ENCODE measurements around the gene WDR6. TPM values are rescaled to one million over a fixed set of nuclear protein-coding genes. Genes with fewer than 3 reads are reported as not detected.

The WDR6 gene
- total RNA-seq, 2 experiments from 2014 or later: 101 to 128 TPM

GRCh38 chr3:49028298-49028672 is 21.1 kb downstream of the WDR6 start:
- TF ChIP-seq EZH2phosphoT487 (IDR thresholded peaks at IDR 0.05; ENCODE audit: borderline replicate concordance, low read depth, low read length) (no peak), CTCF (conservative IDR thresholded peaks at IDR 0.05; ENCODE audit: low read length) (no peak)
- intact Hi-C loops (cut with micrococcal nuclease; ENCODE audit: unreplicated experiment): loop anchor here (5.0 kb wide), 1 partner anchor 129 kb away; no protein-coding TSS in a partner anchor
- peaks cover 57% of the 10 kb centered on the region for H3K4me1 ChIP-seq (ENCODE audit: insufficient read depth, low read length, poor library complexity, severe bottlenecking)
- no peak for DNase-seq (ENCODE audit: low spot score)
- no TSS peak for BruUV-seq (replicated peaks)
- peak overlapping the region; percentile 91 for H3K4me2 ChIP-seq (ENCODE audit: low read length)
- 0 out of 2 replicates have a peak, but pooled peaks cover under 1% of the 10 kb centered on the region for H4K20me1 ChIP-seq (ENCODE audit: insufficient read depth, low read length)
- no peaks in the 10 kb centered on the region for H3K9me2 ChIP-seq (ENCODE audit: insufficient read depth, low read length)
- H3K36me3 ChIP-seq (ENCODE audit: insufficient read depth, low read length): peaks cover 88% of the 10 kb centered on the region
- peak overlapping the region; percentile 80 for H3K4me3 ChIP-seq (ENCODE audit: low read depth, low read length, poor library complexity, severe bottlenecking)
- H2AFZ ChIP-seq (ENCODE audit: low read length): no peak overlapping the region
- ChIA-PET POLR2A (no interaction called here), CTCF (ENCODE audit: unreplicated experiment) (interaction anchor here (0.6 to 0.9 kb wide), 2 partner anchors 21 to 555 kb away, joined by 3 to 5 read pairs; partner anchors contain the start of gene WDR6)
- H3K79me2 ChIP-seq (ENCODE audit: insufficient read depth, low read depth, low read length): peaks cover 30% of the 10 kb centered on the region
- H3K9me3 ChIP-seq (ENCODE audit: low read length): no peaks in the 10 kb centered on the region
- peak overlapping the region; percentile 58 for H3K27ac ChIP-seq (ENCODE audit: low read depth, low read length, poor library complexity, severe bottlenecking)

- peak within 1 kb of the TSS; percentile 58 for H3K27ac ChIP-seq (ENCODE audit: low read depth, low read length, poor library complexity, severe bottlenecking)
- no peak within 1 kb of the TSS for H2AFZ ChIP-seq (ENCODE audit: low read length)
- BruUV-seq (replicated peaks): TSS peak; percentile 64
- peaks cover 24% of the 10 kb centered on the region for H3K79me2 ChIP-seq (ENCODE audit: insufficient read depth, low read depth, low read length)
- peaks cover 51% of the 10 kb centered on the region for H3K4me1 ChIP-seq (ENCODE audit: insufficient read depth, low read length, poor library complexity, severe bottlenecking)
- no peaks in the 10 kb centered on the region for H3K9me2 ChIP-seq (ENCODE audit: insufficient read depth, low read length)
- intact Hi-C loops (cut with micrococcal nuclease; ENCODE audit: unreplicated experiment): loop anchor here (5.0 kb wide), 1 partner anchor 128 kb away; no protein-coding TSS in a partner anchor
- H3K36me3 ChIP-seq (ENCODE audit: insufficient read depth, low read length): peaks cover 84% of the 10 kb centered on the region
- CTCF ChIA-PET (ENCODE audit: unreplicated experiment): interaction anchor here (0.6 to 0.9 kb wide), 2 partner anchors 22 to 556 kb away, joined by 3 to 5 read pairs; partner anchors contain the start of gene WDR6
- TF ChIP-seq CTCF (conservative IDR thresholded peaks at IDR 0.05; ENCODE audit: low read length) (peak; percentile 48; the same call in 1 of the 2 replicates), EZH2phosphoT487 (IDR thresholded peaks at IDR 0.05; ENCODE audit: borderline replicate concordance, low read depth, low read length) (no peak)
- peak; percentile 97 for DNase-seq (ENCODE audit: low spot score)
- no peaks in the 10 kb centered on the region for H3K9me3 ChIP-seq (ENCODE audit: low read length)
- H4K20me1 ChIP-seq (ENCODE audit: insufficient read depth, low read length): no peaks in the 10 kb centered on the region
- H3K4me3 ChIP-seq (ENCODE audit: low read depth, low read length, poor library complexity, severe bottlenecking): peak within 1 kb of the TSS; percentile 80
- peak within 1 kb of the TSS; percentile 91 for H3K4me2 ChIP-seq (ENCODE audit: low read length)
- POLR2A ChIA-PET: interaction anchor here (0.5 to 1.4 kb wide), 12 partner anchors 9 to 643 kb away, joined by 3 to 8 read pairs (median 4); partner anchors contain the start of genes QRICH1 and WDR6
Measured at GRCh38 chr3:49028673-49029562, 21.7 kb downstream of the WDR6 start, which contains the start of gene IMPDH2. Gene IMPDH2, minus strand, starts transcription at chr3:49029398. Its CDS starts 48 bp downstream, at chr3:49029350.

Data from OCI-LY7 (cell line).